IPS-NIHi7 (cell line): Measurements from ENCODE around the gene NHERF2.

Source experiments
- DNase-seq: peaks from one replicate; pipeline ENCODE4 v3.0.0; 2012; ENCODE audit warnings: mixed read lengths; ENCODE audit errors: extremely low spot score

Gene NHERF2

DNA sequence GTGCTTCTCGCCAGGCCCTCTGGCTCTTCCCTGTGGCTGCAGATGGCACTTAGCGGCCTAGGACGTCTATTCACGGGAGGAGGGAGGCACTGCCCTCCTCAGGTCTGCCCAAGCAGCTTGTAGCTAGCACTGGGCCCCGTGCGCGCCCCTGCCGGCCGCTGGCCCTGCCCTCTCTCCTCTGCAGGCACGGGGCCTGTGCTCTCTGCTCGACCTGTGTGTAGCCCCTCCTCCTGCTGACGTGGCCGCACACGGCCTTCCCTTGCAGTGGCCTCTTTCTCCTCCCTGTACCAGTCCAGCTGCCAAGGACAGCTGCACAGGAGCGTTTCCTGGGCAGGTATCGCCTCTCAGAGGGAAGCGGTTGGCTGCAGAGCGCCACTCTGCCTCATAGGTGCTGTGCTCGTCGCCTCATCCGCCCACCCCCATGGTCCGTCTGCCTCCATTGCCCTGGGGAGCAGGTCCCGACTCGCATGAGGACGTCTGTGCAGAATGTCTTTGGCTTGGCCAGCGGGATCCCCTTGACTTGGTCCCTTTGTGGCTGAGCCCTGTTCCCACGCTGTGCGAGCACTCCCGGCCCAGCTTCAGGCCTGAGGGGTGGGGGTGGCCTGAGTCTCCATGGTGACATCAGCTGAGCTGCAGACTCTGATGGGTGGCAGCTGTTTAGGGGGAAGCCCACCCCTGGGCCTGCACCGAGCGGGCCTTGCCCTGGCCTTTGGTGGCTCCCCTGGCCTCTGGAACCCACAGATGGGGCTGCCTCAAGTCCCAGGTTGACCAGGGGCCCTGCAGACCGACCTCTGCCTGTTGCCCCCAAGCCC lies 55.7 kb downstream of the NHERF2 start:
- DNase-seq, result no peak

DNA sequence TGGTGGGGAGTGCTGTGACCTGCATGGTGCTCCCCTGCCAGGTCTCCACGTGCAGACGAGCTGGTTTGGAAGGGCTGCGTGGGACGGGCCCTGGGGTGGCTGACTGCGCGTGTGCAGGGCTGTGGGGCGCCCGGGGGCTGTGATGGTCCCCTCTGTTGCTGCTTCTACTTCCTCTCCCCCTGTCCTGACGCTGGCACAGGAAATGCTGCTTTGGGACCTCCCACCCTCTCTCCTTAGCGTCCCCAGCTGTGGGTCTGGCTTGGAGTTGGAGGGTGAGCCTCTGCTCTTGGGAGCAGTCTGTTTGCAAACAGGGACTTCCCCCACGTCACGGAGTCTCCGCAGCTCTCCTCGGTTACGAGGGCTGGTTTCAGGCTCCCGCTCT lies 56.3 kb downstream of the NHERF2 start:
- DNase-seq, result no peak

DNA sequence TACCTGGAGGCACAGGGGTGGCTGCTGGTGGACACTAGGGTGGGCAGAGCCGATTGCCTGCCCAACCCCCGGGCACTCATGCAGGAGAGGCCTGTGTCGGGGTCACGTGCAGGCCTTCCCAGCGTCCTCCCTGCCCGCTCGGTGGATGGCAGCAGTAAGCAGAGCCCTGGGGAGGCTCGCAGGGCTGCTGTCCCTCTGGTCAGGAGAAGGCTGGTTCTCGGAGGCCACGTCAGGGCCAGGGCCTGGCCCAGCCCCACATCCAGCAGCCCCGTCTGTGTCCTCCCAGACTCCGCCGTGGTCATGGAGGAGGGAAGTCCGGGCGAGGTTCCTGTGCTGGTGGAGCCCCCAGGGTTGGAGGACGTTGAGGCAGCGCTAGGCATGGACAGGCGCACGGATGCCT lies 56.7 kb downstream of the NHERF2 start:
- DNase-seq, result no peak

DNA sequence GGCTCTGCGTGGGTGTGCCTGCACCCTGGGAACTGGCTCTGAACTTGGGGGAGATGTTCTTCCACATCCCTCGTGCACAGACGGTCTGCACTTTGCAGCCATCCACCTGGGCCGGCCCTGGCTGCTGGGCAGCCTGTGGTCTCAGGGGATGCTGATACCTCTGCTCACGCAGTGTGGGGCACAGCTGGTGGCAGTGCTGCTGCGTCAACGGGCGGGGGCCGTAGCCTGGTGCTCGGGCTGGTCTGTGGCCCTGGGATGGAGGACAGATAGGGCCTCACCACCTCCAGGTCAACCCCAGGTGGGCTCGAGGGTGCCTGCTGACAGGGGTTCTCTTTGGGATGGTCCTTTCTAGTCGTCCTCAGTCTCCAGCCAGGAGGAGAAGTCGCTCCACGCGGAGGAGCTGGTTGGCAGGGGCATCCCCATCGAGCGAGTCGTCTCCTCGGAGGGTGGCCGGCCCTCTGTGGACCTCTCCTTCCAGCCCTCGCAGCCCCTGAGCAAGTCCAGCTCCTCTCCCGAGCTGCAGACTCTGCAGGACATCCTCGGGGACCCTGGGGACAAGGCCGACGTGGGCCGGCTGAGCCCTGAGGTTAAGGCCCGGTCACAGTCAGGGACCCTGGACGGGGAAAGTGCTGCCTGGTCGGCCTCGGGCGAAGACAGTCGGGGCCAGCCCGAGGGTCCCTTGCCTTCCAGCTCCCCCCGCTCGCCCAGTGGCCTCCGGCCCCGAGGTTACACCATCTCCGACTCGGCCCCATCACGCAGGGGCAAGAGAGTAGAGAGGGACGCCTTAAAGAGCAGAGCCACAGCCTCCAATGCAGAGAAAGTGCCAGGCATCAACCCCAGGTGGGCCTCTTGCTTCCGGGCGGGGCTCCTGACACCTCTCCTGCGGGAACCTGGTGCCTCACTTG lies 57.4 kb downstream of the NHERF2 start:
- DNase-seq, result no peak

DNA sequence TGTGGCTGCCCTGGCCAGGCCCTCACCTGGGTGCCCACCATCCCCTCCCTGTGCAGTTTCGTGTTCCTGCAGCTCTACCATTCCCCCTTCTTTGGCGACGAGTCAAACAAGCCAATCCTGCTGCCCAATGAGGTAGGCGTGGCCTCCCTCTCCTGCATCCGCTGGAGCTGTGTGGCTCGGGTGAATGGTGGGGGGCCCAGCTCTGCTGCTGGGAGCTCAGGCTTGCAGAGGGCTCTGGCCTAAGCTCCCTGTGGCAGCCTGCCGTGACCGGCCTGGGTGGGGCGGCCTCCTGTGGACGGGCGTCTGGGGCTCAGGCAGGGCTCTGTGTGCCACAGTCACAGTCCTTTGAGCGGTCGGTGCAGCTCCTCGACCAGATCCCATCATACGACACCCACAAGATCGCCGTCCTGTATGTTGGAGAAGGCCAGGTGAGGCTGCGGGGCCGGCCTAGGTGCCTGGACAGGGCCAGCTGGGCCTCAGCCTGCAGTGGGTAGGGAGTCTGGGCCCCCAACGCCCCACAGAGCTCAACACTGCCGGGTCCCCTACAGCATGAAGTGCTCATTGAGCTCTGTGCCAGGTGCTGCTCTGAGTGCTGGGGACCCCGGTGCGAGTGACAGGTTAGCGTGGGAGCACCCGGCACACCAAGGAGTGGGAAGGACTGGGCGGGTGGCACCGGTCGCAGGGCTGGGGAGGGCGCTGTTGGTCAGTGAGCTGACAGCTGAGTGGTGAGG lies 58.4 kb downstream of the NHERF2 start:
- DNase-seq, result no peak

DNA sequence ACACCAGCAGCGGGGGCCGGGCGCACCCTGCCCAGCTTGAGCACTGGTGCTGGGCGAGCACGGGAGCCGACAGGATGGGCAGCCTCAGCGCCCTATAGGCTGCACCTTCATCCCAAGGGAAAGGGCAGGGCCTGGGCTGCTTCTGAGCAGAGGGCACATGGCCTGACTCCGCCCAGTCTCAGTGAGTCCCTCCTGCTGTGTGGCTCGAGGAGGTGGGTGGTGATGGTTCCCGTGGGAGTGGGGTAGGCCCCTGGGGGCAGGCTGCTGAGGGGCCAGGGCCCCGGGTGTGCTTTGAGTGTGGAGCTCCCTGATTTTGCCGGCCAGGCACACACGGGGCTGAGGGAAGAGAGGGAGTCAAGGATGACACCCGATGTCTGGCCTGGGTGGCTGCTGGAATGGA lies 59.0 kb downstream of the NHERF2 start:
- DNase-seq, result no peak

DNA sequence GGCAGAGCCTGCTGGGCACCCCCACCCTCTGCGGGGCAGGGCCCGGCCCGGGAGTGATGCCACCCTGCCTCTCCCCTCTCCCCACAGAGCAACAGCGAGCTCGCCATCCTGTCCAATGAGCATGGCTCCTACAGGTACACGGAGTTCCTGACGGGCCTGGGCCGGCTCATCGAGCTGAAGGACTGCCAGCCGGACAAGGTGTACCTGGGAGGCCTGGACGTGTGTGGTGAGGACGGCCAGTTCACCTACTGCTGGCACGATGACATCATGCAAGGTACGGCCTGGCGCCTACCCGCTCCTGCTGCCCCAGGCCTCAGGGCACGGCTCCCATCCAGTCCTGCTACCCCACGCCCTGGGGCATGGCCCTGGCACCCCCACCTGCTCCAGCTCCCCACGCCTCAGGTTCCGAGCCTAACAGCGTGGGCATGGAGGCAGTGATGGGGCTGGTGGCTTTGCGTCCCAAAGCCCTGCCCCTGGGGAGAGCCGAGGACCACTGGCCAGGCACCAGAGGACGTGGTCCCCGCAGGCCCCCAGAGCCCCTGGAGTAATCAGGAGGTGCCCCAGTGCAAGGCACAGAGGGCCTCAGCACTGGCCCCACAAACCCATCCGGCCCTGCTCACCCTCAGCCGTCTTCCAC lies 59.5 kb downstream of the NHERF2 start:
- DNase-seq, result no peak

DNA sequence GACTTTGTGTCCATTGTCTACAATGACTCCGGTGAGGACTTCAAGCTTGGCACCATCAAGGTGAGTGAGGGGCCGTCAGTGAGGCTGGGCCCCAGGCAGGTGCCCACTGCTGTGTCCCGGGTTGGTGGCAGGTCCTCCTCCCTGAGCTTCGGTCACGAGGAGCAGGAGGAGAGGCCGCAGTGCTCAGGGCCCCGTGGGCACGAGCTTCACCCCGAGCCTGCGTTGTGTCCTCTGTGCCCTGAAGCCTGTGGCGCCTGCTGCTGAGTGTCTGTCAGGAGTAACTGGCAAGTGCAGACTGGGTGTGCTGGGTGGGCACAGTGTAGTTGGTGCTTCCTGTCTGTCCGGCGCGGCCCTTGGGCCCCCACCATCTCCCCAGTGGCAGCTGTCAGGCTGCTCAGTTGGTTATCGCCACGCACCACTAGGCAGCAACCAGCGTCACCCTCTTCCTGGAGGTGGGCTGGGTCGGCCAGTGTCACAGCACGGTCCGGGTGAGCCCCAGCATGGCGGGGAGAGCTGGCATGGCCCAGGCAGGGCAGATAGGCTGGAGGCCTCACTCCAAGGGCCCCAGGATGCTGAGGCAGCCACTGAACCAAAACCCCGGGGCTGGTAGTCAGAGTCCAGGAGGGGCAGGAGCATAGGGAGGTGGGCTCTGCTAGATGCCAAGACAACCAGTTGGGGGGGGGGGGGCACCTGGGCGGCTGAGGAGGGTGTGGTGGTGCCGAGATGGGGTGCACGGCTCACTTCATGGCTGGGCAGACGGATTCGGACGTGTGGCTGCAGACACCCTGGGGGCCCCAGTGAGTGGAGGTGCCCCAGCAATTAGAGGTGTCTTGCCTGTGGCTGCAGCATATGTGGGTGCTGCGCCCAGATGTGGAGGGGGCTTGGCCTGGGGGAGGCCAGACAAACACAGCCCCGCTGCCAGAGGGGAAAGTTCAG lies 60.4 kb downstream of the NHERF2 start:
- no peak for DNase-seq

DNA sequence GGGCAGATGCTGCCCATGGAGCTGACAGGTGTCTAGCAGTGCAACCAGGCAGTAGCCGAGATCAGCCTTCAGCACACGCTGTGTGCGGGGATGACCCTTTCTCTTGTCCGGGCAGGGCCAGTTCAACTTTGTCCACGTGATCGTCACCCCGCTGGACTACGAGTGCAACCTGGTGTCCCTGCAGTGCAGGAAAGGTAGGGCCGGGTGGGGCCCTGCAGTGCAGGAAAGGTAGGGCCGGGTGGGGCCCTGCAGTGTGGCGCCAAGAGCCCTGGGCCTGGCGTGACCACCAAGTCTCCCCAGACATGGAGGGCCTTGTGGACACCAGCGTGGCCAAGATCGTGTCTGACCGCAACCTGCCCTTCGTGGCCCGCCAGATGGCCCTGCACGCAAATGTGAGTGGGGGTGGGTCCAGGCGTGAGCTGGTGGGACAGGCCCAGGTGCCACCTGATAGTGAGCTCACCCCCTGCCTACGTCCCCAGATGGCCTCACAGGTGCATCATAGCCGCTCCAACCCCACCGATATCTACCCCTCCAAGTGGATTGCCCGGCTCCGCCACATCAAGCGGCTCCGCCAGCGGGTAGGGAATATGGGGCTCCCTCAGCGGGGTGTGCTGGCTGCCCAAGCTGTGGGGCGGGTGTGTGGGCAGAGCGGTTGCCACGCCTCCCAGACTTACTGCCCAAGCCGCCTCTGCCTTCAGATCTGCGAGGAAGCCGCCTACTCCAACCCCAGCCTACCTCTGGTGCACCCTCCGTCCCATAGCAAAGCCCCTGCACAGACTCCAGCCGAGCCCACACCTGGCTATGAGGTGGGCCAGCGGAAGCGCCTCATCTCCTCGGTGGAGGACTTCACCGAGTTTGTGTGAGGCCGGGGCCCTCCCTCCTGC lies 61.3 kb downstream of the NHERF2 start:
- DNase-seq, result no peak
